ENCODE data around the gene SMTNL1.

SMTNL1 gene

DNA sequence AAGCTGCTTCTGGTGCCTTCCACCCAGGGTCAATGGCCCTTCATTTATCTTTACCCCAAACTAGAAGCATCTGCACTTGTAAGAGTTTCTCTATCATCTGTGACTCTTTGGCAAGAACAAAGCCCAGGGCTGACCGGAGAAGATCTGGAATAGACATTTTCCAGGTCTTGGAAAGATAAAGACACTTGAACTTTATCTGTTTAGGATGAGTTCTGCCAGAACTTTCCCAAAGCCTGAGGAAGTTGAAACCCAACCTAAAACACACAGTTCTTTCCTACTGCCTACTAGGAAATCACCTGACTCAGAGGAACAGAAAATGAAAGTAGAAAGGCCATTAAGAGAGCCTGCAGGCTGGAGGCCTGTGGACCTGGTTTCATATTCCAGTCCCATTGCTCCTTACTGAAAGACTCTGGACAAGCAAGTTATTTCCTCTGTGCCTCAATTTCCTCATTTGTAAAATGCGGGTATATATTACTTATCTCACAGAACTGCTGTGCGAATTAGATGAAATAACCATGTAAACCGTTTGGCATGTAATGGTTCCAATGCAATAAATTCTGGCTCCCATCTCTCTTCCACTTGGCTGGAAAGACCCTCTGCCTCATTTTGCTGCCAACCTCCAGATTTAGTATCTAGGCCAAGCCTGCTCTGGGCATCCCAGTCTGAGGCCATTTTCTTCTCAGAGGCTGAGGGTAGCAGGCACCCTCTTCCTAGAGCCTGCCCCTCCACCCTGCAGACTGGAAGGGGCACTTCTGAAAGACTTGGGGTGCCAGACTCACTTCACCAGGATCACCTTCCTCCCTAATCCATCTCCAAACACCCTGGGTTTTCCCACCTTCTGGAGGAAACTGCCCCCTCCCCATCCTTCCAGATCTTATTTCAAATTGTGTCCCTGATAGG lies 28.9 kb downstream of the SMTNL1 start:
- in situ Hi-C loops (cut with HindIII; ENCODE audit: low sequenced_read_pairs), result no loop called here
- peak; percentile 64 for DNase-seq (ENCODE audit: low read depth, low spot score)
- TF ChIP-seq, protein P1, sequence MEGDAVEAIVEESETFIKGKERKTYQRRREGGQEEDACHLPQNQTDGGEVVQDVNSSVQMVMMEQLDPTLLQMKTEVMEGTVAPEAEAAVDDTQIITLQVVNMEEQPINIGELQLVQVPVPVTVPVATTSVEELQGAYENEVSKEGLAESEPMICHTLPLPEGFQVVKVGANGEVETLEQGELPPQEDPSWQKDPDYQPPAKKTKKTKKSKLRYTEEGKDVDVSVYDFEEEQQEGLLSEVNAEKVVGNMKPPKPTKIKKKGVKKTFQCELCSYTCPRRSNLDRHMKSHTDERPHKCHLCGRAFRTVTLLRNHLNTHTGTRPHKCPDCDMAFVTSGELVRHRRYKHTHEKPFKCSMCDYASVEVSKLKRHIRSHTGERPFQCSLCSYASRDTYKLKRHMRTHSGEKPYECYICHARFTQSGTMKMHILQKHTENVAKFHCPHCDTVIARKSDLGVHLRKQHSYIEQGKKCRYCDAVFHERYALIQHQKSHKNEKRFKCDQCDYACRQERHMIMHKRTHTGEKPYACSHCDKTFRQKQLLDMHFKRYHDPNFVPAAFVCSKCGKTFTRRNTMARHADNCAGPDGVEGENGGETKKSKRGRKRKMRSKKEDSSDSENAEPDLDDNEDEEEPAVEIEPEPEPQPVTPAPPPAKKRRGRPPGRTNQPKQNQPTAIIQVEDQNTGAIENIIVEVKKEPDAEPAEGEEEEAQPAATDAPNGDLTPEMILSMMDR (IDR thresholded peaks at IDR 0.05; ENCODE audit: low read depth, low read length), result no peak
- peak overlapping the region; percentile 78 for H3K4me3 ChIP-seq (ENCODE audit: low read depth, low read length)

DNA sequence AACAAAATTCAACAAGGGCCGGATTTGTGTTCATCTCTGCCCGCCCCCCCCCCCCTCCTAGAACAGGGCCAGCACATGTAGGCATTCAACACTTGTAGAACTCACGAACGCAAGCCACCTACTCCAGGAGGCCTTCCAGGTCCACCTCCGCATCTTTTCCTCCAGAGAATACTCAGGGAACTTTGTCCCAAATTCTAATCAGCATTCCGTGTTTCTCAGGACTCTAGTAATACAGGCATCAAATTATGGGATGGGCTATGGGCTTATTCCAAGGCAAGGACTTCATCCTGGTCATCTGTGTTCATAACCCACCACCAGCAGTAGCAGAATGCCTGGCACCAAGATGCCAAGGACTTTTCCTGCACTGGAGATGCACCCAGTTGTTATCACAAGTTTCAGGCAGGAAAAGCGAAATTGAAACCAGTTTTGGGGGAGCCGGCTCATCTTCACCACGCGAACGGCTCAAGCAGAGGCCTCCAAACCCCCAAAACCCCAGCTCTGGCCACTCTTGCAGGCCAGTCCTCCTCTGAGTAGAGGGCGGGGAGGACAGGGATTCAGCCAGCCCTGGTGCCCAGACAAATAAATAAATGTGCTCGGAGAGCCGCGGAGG lies 29.6 kb downstream of the SMTNL1 start:
- DNase-seq (ENCODE audit: low read depth, low spot score), result peak; percentile 13
- TF ChIP-seq, protein P1 (IDR thresholded peaks at IDR 0.05; ENCODE audit: low read depth, low read length), result no peak
- in situ Hi-C loops (cut with HindIII; ENCODE audit: low sequenced_read_pairs), result no loop called here

DNA sequence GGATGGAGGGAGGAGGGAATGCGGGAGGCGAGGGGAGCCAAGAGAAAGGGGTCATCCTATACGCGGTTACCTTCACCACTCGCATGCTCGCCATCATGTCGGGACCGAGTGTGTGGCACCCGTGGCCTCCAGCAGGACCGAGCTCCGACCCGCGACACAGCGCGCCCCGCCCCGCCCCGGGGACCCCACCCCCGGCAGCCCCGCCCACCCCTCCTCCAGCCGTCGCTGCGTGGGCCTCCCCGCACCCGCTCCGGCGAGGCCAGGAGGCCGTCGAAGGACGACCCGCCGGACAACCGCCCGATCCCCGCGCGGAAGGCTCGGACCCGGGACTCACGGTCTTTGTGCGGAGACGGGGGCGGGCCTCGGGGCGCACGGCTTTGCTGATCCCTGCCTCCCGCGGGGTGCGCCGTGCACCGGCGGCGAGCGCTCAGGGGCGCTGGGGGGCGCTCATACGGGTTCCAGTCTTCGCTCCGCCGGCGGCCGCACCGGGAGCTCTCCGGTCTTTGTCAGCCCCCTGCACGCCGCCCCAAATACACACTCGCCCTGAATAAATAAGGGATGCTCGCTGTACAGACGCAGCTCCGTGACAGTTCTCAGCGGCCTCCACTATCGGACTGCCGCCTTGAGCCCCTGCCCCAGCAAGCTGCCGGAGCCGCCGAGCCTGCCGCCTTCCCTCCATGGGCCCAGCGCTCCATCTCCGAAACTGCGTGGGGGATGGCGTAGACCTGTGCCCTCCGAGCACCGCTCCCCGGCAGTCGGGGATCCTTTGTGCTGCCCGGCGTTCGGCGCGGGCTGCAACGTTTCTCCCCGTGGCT lies 30.3 kb downstream of the SMTNL1 start, which contains the start of gene UBE2L6:
Gene UBE2L6 (minus strand): TSS at position 158 of the 815 bp plus-strand sequence. CDS start 61 bp downstream, at position 97.
- peak within 1 kb of the TSS; percentile 78 for H3K4me3 ChIP-seq (ENCODE audit: low read depth, low read length)
- in situ Hi-C loops (cut with HindIII; ENCODE audit: low sequenced_read_pairs), result no loop called here
- TF ChIP-seq, protein P1 (IDR thresholded peaks at IDR 0.05; ENCODE audit: low read depth, low read length), result peak; percentile 29
- DNase-seq (ENCODE audit: low read depth, low spot score), result peak; percentile 39

More for the DNA sequence above, 29.6 kb downstream of the SMTNL1 start:
- H3K4me3 ChIP-seq (ENCODE audit: low read depth, low read length), result peak overlapping the region; percentile 78

DNA sequence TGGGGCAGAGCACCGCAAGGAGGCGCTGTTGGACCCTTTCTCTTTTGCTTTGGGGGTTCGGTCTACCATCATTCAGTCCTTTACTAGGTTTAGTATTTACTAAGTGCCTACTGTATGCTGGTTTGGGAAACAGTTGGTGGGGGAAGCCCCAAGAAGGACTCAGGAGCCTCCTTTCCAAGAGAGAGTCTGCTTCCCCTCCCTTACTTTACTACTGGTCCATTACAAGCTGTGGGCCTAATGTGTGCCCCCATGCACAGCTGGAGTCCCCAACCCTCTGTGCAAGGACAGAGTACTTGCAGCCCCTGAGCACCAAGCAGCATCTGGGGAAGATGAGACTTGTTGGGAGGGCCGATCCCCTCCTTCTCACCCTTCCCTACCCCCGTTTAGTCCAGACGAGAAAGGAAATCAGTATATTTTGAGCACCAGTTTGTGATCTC lies 31.0 kb downstream of the SMTNL1 start:
- peak; percentile 68 for DNase-seq (ENCODE audit: low read depth, low spot score)
- in situ Hi-C loops (cut with HindIII; ENCODE audit: low sequenced_read_pairs), result no loop called here
- TF ChIP-seq, protein P1 (IDR thresholded peaks at IDR 0.05; ENCODE audit: low read depth, low read length), result peak; percentile 95
- peak overlapping the region; percentile 78 for H3K4me3 ChIP-seq (ENCODE audit: low read depth, low read length)

DNA sequence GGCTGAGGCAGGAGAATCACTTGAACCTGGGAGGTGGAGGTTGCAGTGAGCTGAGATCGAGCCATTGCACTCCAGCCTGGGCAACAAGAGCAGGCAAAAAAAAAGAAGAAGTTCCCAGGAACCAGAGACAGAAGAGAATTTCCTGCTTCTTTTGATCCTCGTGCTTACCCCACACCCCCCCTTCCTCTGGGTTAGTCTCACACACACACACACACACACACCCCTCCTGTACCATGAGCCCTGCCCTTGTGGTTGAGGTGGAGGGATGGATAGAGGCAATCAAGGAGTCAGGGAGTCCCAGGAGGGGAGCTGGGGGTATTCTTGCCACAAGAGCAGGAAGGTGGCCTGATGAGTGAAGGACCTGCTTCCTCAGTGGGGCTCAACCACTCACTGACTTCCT lies 34.2 kb downstream of the SMTNL1 start:
- DNase-seq (ENCODE audit: low read depth, low spot score), result no peak
- TF ChIP-seq, protein P1 (IDR thresholded peaks at IDR 0.05; ENCODE audit: low read depth, low read length), result no peak
- H3K4me3 ChIP-seq (ENCODE audit: low read depth, low read length), result no peak overlapping the region
- in situ Hi-C loops (cut with HindIII; ENCODE audit: low sequenced_read_pairs), result no loop called here

DNA sequence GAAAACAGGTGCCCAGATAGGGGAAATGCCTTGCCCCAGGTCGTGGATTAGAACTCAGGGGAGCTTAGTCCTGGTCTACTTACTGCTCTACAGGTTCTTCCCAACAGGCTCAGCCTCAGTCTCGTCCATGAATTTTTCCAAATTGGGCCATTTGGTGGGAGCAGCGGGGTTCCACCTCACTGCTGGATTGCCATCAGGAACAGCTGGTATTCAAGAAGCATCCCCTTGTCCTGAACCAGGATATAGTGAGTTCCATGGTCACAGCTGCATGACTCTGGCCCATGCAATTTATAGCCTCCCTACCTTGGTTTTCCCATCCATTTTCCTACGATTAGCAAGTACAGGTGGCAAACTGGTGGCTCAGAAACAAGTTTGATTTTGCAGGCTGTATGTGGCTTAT lies 36.7 kb downstream of the SMTNL1 start:
- in situ Hi-C loops (cut with HindIII; ENCODE audit: low sequenced_read_pairs), result no loop called here
- no peak for DNase-seq (ENCODE audit: low read depth, low spot score)
- TF ChIP-seq, protein P1 (IDR thresholded peaks at IDR 0.05; ENCODE audit: low read depth, low read length), result no peak
- no peak overlapping the region for H3K4me3 ChIP-seq (ENCODE audit: low read depth, low read length)
